ENCODE data around the gene PHKG2.
"Not testable (repeated sequence)": the region's sequence is repeated elsewhere in the genome, so short reads cannot be mapped to it uniquely, and the experiment has no call there.

Gene PHKG2, protein sequence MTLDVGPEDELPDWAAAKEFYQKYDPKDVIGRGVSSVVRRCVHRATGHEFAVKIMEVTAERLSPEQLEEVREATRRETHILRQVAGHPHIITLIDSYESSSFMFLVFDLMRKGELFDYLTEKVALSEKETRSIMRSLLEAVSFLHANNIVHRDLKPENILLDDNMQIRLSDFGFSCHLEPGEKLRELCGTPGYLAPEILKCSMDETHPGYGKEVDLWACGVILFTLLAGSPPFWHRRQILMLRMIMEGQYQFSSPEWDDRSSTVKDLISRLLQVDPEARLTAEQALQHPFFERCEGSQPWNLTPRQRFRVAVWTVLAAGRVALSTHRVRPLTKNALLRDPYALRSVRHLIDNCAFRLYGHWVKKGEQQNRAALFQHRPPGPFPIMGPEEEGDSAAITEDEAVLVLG

DNA sequence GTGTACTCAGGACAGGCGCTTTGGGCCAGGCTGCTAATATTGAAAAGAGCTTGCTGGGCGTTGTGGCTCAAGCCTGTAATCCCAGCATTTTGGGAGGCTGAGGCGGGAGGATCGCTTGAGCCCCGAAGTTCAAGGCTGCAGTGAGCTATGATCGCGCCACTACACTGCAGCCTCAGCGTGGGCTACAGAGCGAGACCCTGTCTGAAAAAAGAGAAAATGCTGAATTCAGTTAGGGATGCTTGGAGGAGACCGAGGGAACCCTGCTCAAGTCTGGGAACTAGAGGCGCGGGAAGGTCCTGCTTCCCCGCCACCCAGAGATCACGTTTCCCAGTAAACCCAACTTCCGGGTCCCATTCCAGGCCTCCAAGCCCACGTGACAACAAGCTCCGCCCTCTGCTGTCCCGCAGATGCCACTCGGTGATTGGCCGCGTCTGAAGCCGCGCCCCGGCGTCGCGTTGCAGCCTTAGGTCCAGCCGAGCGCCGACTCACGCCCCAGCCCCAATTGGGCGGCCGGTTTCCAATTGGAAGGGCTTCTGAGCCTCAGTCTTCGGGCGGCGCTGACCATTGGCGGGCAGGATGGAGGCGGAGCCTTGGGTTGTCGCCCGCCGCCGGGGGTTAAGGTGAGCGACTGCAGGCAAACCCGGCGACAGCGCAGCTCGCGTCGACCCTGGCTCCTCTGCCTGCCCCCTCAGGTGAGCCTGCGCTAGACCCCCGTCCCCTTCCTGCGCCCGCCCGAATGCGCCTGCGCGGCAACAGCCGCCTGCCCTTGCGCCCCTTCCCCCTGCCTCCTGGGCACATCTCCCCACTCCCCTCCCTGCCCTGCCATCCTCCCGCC is at the start of gene PHKG2:
TSS of gene PHKG2 (plus strand) at position 627 of the 835 bp plus-strand sequence. CDS start 396 bp downstream, outside the sequence.
- DNase-seq (ENCODE audit: low read depth) = peak; percentile 98

DNA sequence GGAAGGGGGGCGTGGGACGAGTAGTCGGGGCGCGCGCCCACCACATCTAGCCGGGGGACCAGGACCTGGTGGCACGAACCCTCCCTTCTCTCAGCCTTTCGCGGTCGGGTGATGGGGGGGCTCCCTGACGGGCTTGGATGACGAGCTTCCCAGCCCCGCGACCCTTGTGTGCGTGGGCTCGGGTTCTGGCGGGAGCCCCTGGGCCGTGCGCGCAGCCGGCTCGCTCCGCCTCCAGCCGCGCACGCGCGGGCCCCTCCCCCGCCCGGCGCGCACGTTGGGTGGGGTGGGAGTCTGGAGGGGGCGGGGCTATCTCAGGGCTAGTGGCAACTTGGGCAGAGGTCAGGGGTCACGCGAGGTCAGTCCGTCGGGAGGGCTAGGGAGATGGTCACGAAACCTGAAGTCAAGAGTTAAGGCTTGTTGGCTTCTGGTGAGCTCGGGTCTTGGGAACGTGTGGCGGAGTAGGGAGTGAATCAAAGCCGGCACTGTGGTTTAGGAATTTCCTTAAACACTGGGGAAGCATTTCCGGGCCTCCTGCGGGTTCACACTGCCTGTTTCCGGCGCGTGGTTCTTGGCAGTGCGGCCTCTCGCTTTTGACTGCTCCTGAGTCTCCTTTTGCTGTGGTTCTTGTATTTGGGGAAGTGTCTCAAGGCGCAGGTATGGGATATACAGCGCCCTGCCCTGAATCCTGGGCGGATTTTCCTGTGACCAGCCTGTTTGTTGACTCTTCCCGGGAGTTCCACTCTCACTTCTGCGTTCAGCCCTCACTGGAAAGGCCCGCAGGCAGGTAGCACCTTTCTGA is 49.2 kb upstream of the PHKG2 start, which contains the start of gene SRCAP:
TSS of gene SRCAP (plus strand) at position 356 of the 799 bp plus-strand sequence. CDS start 1,654 bp downstream, outside the sequence.
- peak; percentile 35 for DNase-seq (ENCODE audit: low read depth)

DNA sequence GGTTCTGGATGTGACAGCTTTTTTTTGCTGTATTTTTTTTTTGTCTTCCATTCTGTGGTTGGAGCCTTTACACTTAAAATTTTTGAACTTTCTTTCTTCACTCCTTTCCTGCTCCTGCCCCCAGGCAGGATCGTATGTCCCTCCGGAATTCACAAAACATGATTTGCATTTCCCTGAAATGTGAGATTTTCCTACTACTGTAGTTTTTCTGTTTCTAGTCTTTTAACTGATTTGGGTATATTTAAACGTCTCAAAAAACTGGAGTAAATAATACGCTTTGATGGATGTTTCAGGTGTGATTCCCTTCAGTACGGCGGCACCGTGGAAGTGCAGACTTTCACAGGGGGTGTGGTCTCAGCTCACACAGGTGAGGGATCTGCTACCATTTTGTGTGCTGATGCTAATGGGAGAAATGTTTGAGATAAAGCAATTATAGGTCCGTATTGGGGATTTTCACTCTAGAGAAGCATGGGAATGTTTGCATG is 48.6 kb upstream of the PHKG2 start:
- no peak for DNase-seq (ENCODE audit: low read depth)

DNA sequence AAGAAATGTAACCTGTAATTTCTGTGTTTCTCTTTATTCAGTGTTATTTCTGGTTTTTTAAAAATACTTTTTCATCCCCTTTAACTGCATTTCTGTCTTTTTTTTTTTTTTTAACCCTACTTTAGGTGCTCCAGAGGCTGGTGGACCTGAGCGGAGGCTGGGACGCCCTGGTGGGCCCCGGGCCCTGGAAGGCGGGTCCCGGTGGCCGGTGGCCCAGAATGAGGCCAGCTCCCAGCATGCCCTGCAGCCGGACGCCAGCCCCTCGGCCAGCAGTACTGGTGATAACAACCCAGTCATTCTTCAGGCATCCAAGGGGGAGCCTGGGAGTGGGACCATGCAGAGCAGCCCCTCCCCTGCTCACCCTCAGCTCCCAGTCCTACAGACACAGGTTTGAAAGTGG is 47.7 kb upstream of the PHKG2 start:
- no peak for DNase-seq (ENCODE audit: low read depth)

DNA sequence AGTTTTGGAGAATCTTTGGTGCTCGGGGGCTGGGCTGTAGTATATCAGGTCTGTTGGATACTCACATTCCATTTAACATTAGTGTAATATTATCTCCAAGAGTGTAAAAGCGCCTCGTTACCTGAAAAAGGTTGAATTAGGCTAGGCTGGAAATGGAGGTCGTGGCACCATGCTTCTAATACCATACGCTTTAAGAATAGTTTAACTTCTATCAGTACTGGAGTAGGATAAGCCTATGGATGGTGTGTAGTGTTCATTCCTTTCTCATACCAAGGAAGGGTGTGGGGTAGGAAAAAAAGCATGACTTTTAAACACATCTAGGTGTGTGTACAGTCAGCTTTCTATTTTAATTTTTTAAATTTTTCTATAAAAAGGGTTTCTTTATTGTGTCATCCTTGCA is 47.3 kb upstream of the PHKG2 start:
- no peak for DNase-seq (ENCODE audit: low read depth)

DNA sequence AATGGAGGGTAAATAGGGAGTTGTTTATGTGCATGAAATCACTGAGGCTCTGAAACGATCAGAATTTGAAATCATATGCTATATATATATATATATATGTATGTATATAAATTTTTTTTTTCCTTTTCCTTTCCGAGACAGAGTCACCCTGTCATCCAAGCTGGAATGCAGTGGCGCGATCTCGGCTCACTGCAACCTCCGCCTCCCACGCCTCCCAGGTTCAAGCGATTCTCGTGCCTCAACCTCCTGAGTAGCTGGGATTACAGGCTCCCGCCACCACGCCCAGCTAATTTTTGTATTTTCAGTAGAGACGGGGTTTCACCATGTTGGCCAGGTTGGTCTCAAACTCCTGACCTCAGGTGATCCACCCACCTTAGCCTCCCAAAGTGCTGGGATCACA is 45.2 kb upstream of the PHKG2 start:
- not testable (repeated sequence) for DNase-seq (ENCODE audit: low read depth)

DNA sequence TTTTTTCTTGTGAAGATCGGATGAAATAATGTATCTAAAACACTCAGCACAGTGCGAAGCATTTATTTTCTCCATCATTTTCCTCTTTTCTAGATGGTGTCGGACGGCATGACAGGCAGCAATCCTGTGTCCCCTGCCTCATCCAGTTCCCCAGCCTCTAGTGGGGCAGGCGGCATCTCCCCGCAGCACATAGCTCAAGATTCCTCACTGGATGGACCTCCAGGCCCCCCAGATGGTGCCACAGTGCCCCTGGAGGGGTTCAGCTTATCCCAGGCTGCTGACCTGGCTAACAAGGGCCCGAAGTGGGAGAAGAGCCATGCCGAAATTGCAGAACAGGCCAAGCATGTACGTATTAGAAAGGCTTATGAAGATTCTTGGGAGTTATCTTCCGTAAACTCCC is 44.3 kb upstream of the PHKG2 start:
- DNase-seq (ENCODE audit: low read depth) = no peak

DNA sequence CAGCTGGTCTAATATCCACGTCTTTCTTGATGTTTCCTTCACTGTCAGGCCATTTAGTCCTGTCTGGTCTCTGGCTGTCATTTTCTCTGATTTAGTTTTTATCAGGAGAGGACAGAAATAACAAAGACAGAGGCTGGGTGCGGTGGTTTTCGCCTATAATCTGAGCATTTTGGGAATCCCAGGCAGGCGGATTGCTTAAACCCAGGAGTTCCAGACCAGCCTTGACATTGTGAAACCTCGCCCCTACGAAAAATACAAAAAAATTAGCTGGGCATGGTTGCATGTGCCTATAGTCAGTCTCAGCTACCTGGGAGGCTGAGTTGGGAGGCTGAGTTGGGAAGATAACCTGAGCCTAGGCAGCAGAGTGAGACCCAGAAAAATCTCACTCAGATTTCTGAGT is 42.2 kb upstream of the PHKG2 start:
- DNase-seq (ENCODE audit: low read depth) = no peak

DNA sequence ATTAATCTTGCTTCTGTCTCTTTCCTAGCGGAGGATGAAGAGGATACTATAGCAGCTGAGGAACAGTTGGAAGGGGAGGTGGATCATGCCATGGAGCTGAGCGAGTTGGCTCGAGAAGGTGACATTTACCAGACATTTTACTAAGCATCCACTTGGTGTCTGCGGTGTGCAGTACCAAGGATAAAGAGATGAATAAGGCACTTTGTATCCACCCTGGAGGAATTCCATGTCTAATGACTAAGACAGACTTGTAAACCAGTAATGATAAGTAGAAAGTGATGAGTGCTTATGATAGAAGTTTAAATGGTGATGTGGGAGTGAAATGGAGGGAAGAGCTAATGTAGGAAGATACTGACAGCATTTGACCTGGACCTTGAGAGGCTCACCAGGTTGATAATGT is 37.3 kb upstream of the PHKG2 start:
- no peak for DNase-seq (ENCODE audit: low read depth)

DNA sequence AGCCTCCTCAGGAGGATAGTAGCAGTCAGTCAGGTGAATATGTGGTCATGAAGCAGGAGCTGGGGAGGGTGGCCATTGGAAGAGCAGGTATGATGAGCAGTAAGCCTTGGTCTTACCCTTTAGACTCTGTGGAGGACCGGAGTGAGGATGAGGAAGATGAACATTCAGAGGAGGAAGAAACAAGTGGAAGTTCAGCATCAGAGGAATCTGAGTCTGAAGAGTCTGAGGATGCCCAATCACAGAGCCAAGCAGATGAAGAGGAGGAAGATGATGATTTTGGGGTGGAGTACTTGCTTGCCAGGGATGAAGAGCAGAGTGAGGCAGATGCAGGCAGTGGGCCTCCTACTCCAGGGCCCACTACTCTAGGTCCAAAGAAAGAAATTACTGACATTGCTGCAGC is 36.5 kb upstream of the PHKG2 start:
- no peak for DNase-seq (ENCODE audit: low read depth)

DNA sequence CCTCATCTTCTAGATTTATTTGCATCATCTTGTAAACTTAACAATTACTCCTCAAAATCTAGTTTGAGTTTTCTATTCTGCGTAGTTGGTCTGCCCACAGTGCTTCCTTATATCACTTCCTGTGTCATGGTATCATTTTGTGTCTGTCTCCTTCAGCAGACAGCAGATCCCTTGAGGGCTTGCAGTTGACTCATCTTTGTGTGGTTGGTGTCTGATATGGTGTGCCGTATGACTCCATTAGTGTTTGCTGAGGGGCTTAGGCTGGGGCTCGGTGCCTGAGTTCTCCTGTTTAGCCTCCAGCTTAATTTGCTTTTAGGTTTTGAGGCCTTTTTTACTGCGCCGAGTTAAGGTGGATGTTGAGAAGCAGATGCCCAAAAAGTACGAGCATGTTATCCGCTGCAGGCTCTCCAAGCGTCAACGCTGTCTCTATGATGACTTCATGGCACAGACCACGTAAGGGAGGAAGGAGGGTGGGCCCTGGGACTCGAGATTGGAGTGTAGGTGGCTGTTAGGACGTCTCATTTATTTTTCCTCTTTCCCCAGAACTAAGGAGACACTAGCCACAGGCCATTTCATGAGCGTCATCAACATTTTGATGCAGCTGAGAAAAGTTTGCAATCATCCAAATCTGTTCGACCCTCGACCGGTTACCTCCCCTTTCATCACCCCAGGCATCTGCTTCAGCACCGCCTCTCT is 32.3 kb upstream of the PHKG2 start:
- no peak for DNase-seq (ENCODE audit: low read depth)

DNA sequence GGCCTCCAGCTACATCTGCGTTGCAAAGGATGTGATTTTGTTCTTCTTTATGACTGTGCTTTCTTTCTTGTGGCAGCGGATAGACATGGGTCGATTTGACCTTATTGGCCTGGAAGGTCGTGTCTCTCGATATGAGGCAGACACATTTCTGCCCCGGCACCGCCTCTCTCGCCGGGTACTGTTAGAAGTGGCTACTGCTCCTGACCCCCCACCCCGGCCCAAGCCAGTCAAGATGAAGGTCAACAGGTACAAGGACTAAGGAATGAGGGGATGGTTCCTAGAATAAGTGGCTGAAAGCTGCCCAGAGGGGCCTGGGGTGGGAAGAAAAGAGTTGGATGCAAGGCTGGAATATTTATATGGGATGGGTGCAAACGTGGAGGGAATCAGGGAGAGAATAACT is 28.1 kb upstream of the PHKG2 start:
- no peak for DNase-seq (ENCODE audit: low read depth)

DNA sequence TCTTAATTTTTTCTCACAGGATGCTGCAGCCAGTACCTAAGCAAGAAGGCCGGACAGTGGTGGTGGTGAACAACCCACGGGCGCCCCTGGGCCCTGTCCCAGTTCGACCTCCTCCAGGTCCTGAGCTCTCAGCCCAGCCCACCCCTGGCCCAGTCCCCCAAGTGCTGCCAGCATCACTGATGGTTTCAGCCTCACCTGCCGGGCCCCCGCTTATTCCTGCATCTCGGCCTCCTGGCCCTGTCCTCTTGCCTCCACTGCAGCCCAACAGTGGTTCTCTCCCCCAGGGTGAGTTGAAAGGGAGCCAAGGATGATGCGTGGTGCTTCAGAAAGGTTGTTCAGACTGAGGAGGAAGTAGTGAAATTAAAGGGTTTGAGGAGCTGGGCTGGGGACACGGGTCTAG is 27.5 kb upstream of the PHKG2 start:
- no peak for DNase-seq (ENCODE audit: low read depth)

DNA sequence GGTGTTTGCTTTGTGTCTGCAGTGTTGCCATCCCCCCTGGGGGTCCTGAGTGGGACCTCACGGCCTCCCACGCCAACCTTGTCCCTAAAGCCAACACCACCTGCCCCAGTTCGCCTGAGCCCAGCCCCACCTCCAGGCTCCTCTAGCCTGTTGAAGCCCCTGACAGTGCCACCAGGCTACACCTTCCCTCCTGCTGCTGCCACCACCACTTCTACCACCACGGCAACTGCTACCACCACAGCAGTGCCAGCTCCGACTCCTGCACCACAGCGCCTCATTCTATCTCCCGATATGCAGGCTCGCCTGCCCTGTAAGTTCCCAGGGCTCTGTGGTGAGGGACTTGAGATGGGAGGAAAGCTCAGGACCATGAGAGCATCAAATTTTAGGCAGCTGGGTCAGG is 27.1 kb upstream of the PHKG2 start:
- no peak for DNase-seq (ENCODE audit: low read depth)

DNA sequence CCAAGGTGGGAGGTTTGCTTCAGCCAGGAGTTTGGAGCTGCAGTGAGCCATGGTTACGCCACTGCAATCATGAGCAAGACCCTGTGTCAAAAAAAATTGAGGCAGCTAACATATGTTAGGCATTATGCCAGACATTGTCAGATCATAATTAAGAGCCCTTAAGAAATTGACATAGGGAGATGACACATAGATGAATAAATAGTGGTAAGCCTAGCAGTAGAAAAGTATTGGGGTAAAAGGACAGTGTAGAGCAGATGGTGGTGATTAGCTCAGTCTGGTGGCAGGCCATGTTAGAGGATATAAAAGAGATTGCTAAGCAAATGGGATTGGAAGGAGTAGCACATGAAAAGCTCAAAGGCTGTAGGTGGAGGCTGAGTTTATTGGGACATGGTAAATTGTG is 26.6 kb upstream of the PHKG2 start:
- DNase-seq (ENCODE audit: low read depth) = no peak

DNA sequence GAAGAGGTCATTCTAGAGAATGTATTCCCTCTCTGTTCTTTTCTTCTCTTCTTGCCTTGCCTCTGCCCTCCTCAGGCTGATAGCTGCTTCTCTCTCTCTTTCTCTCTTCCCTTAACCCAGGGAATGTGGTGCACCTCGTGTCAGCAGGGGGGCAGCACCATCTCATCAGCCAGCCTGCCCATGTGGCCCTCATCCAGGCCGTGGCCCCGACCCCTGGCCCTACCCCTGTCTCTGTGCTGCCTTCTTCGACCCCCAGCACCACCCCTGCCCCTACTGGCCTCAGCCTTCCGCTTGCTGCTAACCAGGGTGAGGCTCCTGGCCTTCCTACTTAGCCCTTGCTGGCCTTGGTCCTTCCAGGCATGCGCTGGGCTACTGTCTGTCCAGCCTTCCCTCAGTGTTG is 25.8 kb upstream of the PHKG2 start:
- no peak for DNase-seq (ENCODE audit: low read depth)

DNA sequence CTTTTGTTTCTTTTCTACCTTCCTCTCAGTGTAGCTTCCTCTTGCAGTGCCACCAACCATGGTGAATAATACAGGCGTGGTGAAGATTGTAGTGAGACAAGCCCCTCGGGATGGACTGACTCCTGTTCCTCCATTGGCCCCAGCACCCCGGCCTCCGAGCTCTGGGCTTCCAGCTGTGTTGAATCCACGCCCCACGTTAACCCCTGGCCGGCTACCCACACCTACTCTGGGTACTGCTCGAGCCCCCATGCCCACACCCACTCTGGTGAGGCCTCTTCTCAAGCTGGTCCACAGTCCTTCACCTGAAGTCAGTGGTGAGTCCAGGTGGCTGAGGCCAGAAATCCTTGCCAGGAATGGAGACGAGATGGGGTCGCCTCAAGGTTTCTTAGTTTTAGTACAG is 25.3 kb upstream of the PHKG2 start:
- no peak for DNase-seq (ENCODE audit: low read depth)

DNA sequence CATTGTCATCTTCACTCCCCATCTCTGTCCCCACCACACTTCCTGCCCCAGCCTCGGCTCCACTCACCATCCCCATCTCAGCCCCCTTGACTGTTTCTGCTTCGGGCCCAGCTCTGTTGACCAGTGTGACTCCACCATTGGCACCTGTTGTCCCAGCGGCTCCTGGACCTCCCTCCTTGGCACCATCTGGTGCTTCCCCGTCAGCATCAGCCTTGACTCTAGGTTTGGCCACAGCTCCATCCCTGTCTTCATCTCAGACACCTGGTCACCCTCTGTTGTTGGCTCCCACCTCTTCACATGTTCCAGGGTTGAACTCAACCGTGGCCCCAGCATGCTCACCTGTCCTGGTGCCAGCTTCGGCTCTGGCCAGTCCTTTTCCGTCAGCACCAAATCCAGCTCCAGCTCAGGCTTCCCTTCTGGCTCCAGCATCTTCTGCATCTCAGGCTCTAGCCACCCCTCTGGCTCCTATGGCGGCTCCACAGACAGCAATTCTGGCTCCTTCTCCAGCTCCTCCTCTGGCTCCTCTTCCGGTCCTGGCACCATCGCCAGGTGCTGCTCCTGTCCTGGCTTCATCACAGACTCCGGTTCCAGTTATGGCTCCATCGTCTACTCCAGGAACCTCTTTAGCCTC is 24.4 kb upstream of the PHKG2 start:
- DNase-seq (ENCODE audit: low read depth) = no peak

DNA sequence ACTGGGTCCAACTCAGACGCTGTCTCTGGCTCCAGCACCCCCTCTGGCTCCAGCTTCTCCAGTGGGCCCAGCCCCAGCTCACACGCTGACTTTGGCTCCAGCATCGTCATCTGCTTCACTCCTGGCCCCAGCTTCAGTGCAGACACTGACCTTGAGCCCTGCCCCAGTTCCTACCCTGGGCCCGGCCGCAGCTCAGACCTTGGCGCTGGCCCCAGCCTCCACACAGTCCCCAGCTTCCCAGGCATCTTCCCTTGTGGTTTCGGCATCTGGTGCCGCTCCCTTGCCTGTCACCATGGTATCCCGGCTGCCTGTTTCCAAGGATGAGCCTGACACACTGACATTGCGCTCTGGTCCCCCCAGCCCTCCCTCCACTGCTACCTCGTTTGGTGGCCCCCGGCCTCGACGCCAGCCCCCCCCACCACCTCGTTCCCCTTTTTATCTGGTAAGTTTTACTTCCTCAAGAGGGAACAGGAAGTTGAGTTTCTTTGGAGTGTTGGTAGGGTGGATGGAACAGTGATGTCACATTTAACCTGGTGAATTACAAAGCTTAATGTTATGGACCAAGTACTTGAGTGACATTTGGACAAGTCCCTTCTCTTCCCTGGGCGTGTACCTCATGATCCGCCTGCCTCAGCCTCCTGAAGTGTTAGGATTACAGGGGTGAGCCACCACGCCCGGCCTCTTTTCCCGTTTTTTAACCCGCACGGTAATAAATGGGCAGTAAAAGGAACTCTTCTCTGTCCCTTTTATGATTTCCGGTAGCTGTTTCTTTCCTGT is 23.4 kb upstream of the PHKG2 start:
- no peak for DNase-seq (ENCODE audit: low read depth)

DNA sequence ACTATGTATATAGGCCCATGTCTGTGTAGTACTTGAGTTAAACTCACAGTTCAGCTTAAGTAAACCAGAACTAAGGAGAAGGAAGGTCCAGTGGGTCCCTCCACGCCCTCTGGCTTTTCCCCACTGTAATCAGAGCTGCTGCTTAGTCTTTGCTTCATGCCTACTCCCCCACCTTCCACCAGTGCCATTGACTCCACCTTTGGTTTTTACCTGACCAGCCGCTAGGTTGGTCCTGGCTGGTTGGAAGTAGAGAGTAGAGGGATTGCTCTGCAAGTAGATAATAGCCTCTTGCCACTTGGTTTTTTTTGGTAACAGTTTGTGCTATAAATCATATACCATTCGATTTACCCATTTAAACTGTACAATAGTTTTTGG is 22.8 kb upstream of the PHKG2 start:
- DNase-seq (ENCODE audit: low read depth) = no peak

Measured in GM04504 (cell line).